H1 (cell line): ENCODE data around the gene ZNF526. TPM values are rescaled to one million over a fixed set of nuclear protein-coding genes. Genes with fewer than 3 reads are reported as not detected.

Experiments used
- CTCF ChIA-PET: fragments of 300-600 bp; sonication (Branson Sonifier 250); formaldehyde crosslinking; loops from one replicate; lab custom pipeline; 2021; ENCODE audit not compliant: partially characterized antibody; lab: Charles Lee
- POLR2A ChIA-PET: fragments of 300-600 bp; sonication (Branson Sonifier 250); formaldehyde crosslinking; loops from one replicate; lab custom pipeline; 2021; ENCODE audit warnings: inconsistent platforms; ENCODE audit not compliant: partially characterized antibody; lab: Charles Lee
- DNase-seq, 2 experiments: peaks; one replicate each; pipeline versions ENCODE4 v3.0.0 to v3.0.0-alpha.2; 2010 to 2022; ENCODE audit warnings: low spot score in 2 of 2, low read depth in 1 of 2, mixed read lengths in 1 of 2
- FAIRE-seq: peaks from 2 replicates; lab custom pipeline; 2011; peaks lifted over from hg19 to GRCh38; lab: Jason Lieb, UNC
- H2AFZ ChIP-seq: 2 replicates; pipeline ENCODE4 v1.8.1; 2012; ENCODE audit warnings: low read length, inconsistent platforms
- H2AK5ac ChIP-seq: 2 replicates; pipeline ENCODE4 v1.6.1; 2013; ENCODE audit warnings: low read depth, low read length
- H2BK120ac ChIP-seq: replicated peaks from 2 replicates; pipeline ENCODE3; 2013; ENCODE audit warnings: low read depth, low read length, inconsistent platforms
- H2BK12ac ChIP-seq: 2 replicates; pipeline ENCODE4 v1.6.1; 2013; ENCODE audit warnings: low read depth, low read length
- H2BK15ac ChIP-seq: 2 replicates; pipeline ENCODE4 v1.6.1; 2013; ENCODE audit warnings: low read length
- H2BK20ac ChIP-seq: 2 replicates; pipeline ENCODE4 v1.6.1; 2013; ENCODE audit warnings: low read length
- H2BK5ac ChIP-seq: 2 replicates; pipeline ENCODE4 v1.6.1; 2013; ENCODE audit warnings: low read depth, low read length
- H3K14ac ChIP-seq: 2 replicates; pipeline ENCODE4 v1.6.1; 2013; ENCODE audit warnings: inconsistent platforms; ENCODE audit not compliant: insufficient read length
- H3K18ac ChIP-seq: 2 replicates; pipeline ENCODE4 v1.6.1; 2013; ENCODE audit warnings: low read length; ENCODE audit errors: extremely low read depth
- H3K23ac ChIP-seq: 2 replicates; pipeline ENCODE4 v1.6.1; 2013; ENCODE audit warnings: inconsistent platforms; ENCODE audit not compliant: insufficient read length
- H3K23me2 ChIP-seq: 2 replicates; pipeline ENCODE4 v1.6.1; 2013; ENCODE audit warnings: low read depth, low read length
- H3K27ac ChIP-seq: 2 replicates; pipeline ENCODE4 v1.6.1; 2011; ENCODE audit warnings: low read depth, low read length, inconsistent platforms
- H3K27me3 ChIP-seq, 4 experiments: replicated peaks in 1 of 4; 1 replicate in 1 of 4; 2 replicates in 3 of 4; pipeline versions ENCODE4 v1.6.1 to v1.8.1; 2011 to 2013; ENCODE audit warnings: low read length in 3 of 4, mild to moderate bottlenecking in 3 of 4, inconsistent platforms in 2 of 4, mixed read lengths in 2 of 4, moderate library complexity in 1 of 4; ENCODE audit not compliant: control insufficient read depth in 3 of 4, insufficient read depth in 3 of 4; ENCODE audit errors: extremely low read depth in 1 of 4
- H3K36me3 ChIP-seq, 4 experiments: 2 replicates each; pipeline versions ENCODE4 v1.6.1 to v1.8.1; 2011 to 2013; ENCODE audit warnings: mild to moderate bottlenecking in 4 of 4, low read length in 3 of 4, moderate library complexity in 2 of 4, control low read depth in 1 of 4, inconsistent platforms in 1 of 4; ENCODE audit not compliant: insufficient read depth in 4 of 4, control insufficient read depth in 2 of 4
- H3K4ac ChIP-seq: replicated peaks from 2 replicates; pipeline ENCODE3; 2013; ENCODE audit warnings: low read length, low read depth, mixed read lengths, inconsistent platforms; ENCODE audit not compliant: insufficient read length
- H3K4me1 ChIP-seq, 4 experiments: replicated peaks in 1 of 4; 1 replicate in 1 of 4; 2 replicates in 3 of 4; pipeline versions ENCODE4 v1.6.1 to v1.8.1; 2011 to 2013; ENCODE audit warnings: low read length in 3 of 4, inconsistent platforms in 2 of 4, mixed read lengths in 1 of 4; ENCODE audit not compliant: insufficient read depth in 4 of 4, control insufficient read depth in 3 of 4
- H3K4me2 ChIP-seq, 2 experiments: 2 replicates each; pipeline versions ENCODE4 v1.6.1 to v1.8.1; 2011 to 2013; ENCODE audit warnings: low read depth in 2 of 2, low read length in 2 of 2, control low read depth in 1 of 2, inconsistent platforms in 1 of 2, mild to moderate bottlenecking in 1 of 2; ENCODE audit not compliant: insufficient read depth in 1 of 2
- H3K4me3 ChIP-seq, 4 experiments: fragments of 200-600, 300-600 bp in 1 of 4; sonication (generic), shearing (Covaris generic), sonication (Bioruptor Twin) in 1 of 4; 2 replicates each; pipeline versions ENCODE4 v1.5.1 to v1.8.1; 2011 to 2016; ENCODE audit warnings: low read length in 4 of 4, low read depth in 3 of 4, control low read depth in 2 of 4, inconsistent platforms in 2 of 4, mild to moderate bottlenecking in 2 of 4, mixed read lengths in 1 of 4, moderate library complexity in 1 of 4; ENCODE audit not compliant: insufficient read depth in 2 of 4; ENCODE audit errors: extremely low read depth in 1 of 4
- H3K56ac ChIP-seq: replicated peaks from 2 replicates; pipeline ENCODE3; 2013; ENCODE audit warnings: low read depth, mild to moderate bottlenecking, mixed read lengths, low read length, inconsistent platforms; ENCODE audit not compliant: insufficient read length
- H3K79me1 ChIP-seq: 2 replicates; pipeline ENCODE4 v1.6.1; 2013; ENCODE audit warnings: low read depth, low read length, control low read depth
- H3K79me2 ChIP-seq, 2 experiments: 2 replicates each; pipeline versions ENCODE4 v1.6.1 to v1.8.1; 2012 to 2013; ENCODE audit warnings: low read length in 2 of 2, mild to moderate bottlenecking in 2 of 2, inconsistent platforms in 1 of 2; ENCODE audit not compliant: insufficient read depth in 2 of 2, control insufficient read depth in 1 of 2
- H3K9ac ChIP-seq, 4 experiments: replicated peaks in 1 of 4; 1 replicate in 1 of 4; 2 replicates in 3 of 4; pipeline versions ENCODE4 v1.6.1 to v1.8.1; 2011 to 2013; ENCODE audit warnings: low read depth in 3 of 4, low read length in 3 of 4, control low read depth in 2 of 4, mild to moderate bottlenecking in 2 of 4, moderate library complexity in 2 of 4, inconsistent platforms in 1 of 4; ENCODE audit errors: extremely low read depth in 1 of 4
- H3K9me3 ChIP-seq, 2 experiments: 2 replicates each; pipeline versions ENCODE4 v1.6.1 to v1.8.1; 2012 to 2013; ENCODE audit warnings: mild to moderate bottlenecking in 2 of 2, moderate library complexity in 2 of 2, control low read depth in 1 of 2, inconsistent platforms in 1 of 2, low read depth in 1 of 2, low read length in 1 of 2, mixed read lengths in 1 of 2; ENCODE audit not compliant: insufficient read depth in 2 of 2
- H4K20me1 ChIP-seq, 2 experiments: replicated peaks in 1 of 2; 2 replicates each; pipeline versions ENCODE3 to v1.8.1; 2011 to 2013; ENCODE audit warnings: inconsistent platforms in 2 of 2, low read length in 2 of 2, mild to moderate bottlenecking in 1 of 2; ENCODE audit not compliant: insufficient read depth in 2 of 2, control insufficient read depth in 1 of 2
- H4K5ac ChIP-seq: 2 replicates; pipeline ENCODE4 v1.6.1; 2013; ENCODE audit warnings: low read length, low read depth, mixed read lengths, inconsistent platforms; ENCODE audit not compliant: insufficient read length
- H4K8ac ChIP-seq: 2 replicates; pipeline ENCODE4 v1.8.0; 2013; ENCODE audit warnings: mild to moderate bottlenecking, moderate library complexity, low read length, inconsistent platforms; ENCODE audit not compliant: insufficient read depth; ENCODE audit errors: extremely low read depth
- H4K91ac ChIP-seq: replicated peaks from 2 replicates; pipeline ENCODE3; 2013; ENCODE audit warnings: low read length, mixed read lengths, inconsistent platforms; ENCODE audit not compliant: insufficient read length
- ASH2L ChIP-seq: fragments of 200-600, 300-600 bp; sonication (generic); IDR thresholded peaks from one replicate; pipeline ENCODE4 v1.7.1; 2017; ENCODE audit warnings: low read length
- CBX8 ChIP-seq: fragments of 300-800, 300-1000 bp; sonication (generic); IDR thresholded peaks from 2 replicates; pipeline ENCODE4 v1.7.1; 2016; ENCODE audit warnings: low read depth, low read length, borderline replicate concordance
- EP300 ChIP-seq, 2 experiments: IDR thresholded peaks; 1 replicate in 1 of 2; 2 replicates in 1 of 2; pipeline ENCODE4 v1.6.1; 2011 to 2012; ENCODE audit warnings: low read depth in 2 of 2, low read length in 2 of 2, mild to moderate bottlenecking in 2 of 2, borderline replicate concordance in 1 of 2, inconsistent platforms in 1 of 2, moderate library complexity in 1 of 2
- JUN ChIP-seq: IDR thresholded peaks from 2 replicates; pipeline ENCODE4 v1.6.1; 2011; ENCODE audit warnings: low read depth, mild to moderate bottlenecking, improper control_type of control experiment, low read length
- polyA plus RNA-seq, 7 experiments: library from polyadenylated mRNA; depleted of rRNA in 3 of 7; stranded (reverse) in 5 of 7; unstranded in 2 of 7; fragments of >200 nt in 5 of 7; fragments of 200-250 nt in 2 of 7; gene quantifications; 1 replicate in 5 of 7; 2 replicates in 1 of 7; 4 replicates in 1 of 7; pipeline versions ENCODE4 v1.2.1 to v1.2.3, GENCODE V29; 2011 to 2013; ENCODE audit warnings: missing spikeins in 2 of 7, mixed read lengths in 2 of 7
- total RNA-seq: library from RNA; stranded (reverse); fragmentation: NEBNext Ultra II Directional; extraction: Animal tissue kit (Norgen Biotek cat#: 25700); gene quantifications from 2 replicates; pipeline ENCODE4 v1.2.1, GENCODE V29; 2021

Gene ZNF526
- total and polyA plus RNA-seq, 2 of the 8 experiments (the other 6 are each of a cell fraction or from before 2014, with no cell fraction given): 8.4 to 14.1 TPM

GRCh38 chr19:42185277-42185676 lies 34.8 kb upstream of the ZNF526 start:
- no peak overlapping the region for H4K8ac ChIP-seq
- no peak overlapping the region for H3K56ac ChIP-seq
- H3K79me2 ChIP-seq: no peaks in the 10 kb centered on the region
- no peak overlapping the region for H2AFZ ChIP-seq
- H2AK5ac ChIP-seq: no peak overlapping the region
- H3K4me1 ChIP-seq: peaks cover 0 to 2% (median under 1%) of the 10 kb centered on the region in 4 experiments; a peak in 1 of 7 replicates
- POLR2A ChIA-PET: interaction anchor here (0.8 to 1.4 kb wide), 7 partner anchors 10 to 97 kb away, joined by 3 to 5 read pairs (median 4); partner anchors contain the start of gene GSK3A
- H2BK120ac ChIP-seq: no peak overlapping the region
- no peak overlapping the region for H3K18ac ChIP-seq
- no peak overlapping the region for H4K91ac ChIP-seq
- no peak overlapping the region for H2BK12ac ChIP-seq
- H3K4me3 ChIP-seq: no peak overlapping the region
- TF ChIP-seq JUN (no peak), ASH2L (no peak), CBX8 (no peak), EP300 (IDR thresholded peaks at IDR 0.05; ENCODE audit: borderline replicate concordance in 1 of 2, low read depth in 2 of 2, low read length in 2 of 2) (no peak)
- TF ChIP-seq, all 59 proteins: peak for 0
- Histone ChIP-seq H3K4me2 (no peak overlapping the region), H3K79me1 (no peaks in the 10 kb centered on the region), H3K36me3 (no peaks in the 10 kb centered on the region), H3K9ac (no peak overlapping the region), H2BK5ac (no peak overlapping the region), H4K5ac (no peak overlapping the region), H3K14ac (no peak overlapping the region), H3K4ac (no peak overlapping the region), H4K20me1 (no peaks in the 10 kb centered on the region), H3K9me3 (no peaks in the 10 kb centered on the region), H3K27me3 (peaks cover 0 to 14% (median 8%) of the 10 kb centered on the region in 4 experiments; a peak in 6 of 7 replicates), H2BK15ac (no peak overlapping the region), H2BK20ac (no peak overlapping the region), H3K27ac (no peak overlapping the region), H3K23ac (no peak overlapping the region), H3K23me2 (peaks cover 1% of the 10 kb centered on the region; the same call in 1 of the 2 replicates)
- DNase-seq (no peak), FAIRE-seq (no peak)
- CTCF ChIA-PET: interaction anchor here (0.7 to 9.4 kb wide), 19 partner anchors 8 to 106 kb away, joined by 3 to 159 read pairs (median 5); partner anchors contain the start of gene POU2F2
